GM18873 (cell line): ENCODE measurements around the gene PTAR1.
A peak's percentile ranks its signal among the peaks of the same experiment; 100 is the strongest.
"Not testable (repeated sequence)": the region's sequence is repeated elsewhere in the genome, so short reads cannot be mapped to it uniquely, and the experiment has no call there.

ENCODE experiments used
- ATAC-seq: cut with Tn5 transposase; IDR thresholded peaks from one replicate; pipeline ENCODE4 v1.9.1; 2021; ENCODE audit warnings: mild to moderate bottlenecking, moderate library complexity, moderate number of reproducible peaks; ENCODE audit not compliant: unreplicated experiment, low FRiP score

The PTAR1 gene, protein sequence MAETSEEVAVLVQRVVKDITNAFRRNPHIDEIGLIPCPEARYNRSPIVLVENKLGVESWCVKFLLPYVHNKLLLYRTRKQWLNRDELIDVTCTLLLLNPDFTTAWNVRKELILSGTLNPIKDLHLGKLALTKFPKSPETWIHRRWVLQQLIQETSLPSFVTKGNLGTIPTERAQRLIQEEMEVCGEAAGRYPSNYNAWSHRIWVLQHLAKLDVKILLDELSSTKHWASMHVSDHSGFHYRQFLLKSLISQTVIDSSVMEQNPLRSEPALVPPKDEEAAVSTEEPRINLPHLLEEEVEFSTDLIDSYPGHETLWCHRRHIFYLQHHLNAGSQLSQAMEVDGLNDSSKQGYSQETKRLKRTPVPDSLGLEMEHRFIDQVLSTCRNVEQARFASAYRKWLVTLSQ

DNA sequence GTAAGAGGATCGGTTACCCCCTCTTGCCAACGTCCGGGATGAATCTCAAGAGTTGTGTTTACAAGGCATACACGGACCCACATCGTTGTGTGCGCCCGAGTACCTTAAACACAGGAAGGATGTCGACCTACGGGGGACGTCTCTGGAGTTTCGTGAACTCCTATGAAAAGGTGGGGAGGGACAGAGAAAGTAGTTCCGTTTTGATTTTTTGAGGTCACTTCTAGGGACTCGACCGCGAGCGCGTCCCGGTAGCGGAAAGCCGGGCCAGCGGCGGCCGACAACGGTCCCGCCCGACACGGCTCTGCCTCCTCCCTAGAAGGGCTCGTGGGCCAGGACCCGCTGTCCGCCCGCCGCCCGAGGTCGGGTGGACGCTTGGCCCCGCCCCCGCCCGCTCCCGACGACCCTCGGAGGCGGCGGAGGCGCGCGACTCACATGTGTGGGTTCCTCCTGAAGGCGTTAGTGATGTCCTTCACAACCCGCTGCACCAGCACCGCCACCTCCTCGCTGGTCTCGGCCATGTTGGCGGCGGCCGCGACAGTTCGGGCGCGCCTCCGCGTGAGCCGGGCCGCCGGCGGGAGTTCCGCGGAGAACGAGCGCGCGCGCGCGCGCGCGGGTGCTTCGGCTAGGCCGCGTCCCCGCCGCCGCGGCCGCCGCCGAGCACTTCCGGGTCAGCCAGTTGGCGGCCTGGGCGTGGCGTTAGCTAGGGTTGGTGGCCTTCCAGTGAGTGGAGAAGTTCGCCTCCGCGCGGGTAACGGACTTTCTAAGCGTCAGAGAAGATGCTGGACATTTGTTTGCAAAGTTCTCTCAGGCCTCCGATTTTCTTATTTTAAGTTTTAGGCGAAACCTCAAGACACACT, at the start of gene PTAR1:
Gene PTAR1 (minus strand): TSS at position 591 of the 857 bp plus-strand sequence. CDS start 73 bp downstream, at position 518.
- ATAC-seq: peak; percentile 80

- ATAC-seq: no peak
Measured at GRCh38 chr9:69809304-69809863, 49.6 kb upstream of the PTAR1 start.

- ATAC-seq: no peak
Measured at GRCh38 chr9:69806627-69807026, 46.8 kb upstream of the PTAR1 start.

GRCh38 chr9:69805962-69806515, 46.2 kb upstream of the PTAR1 start:
- no peak for ATAC-seq

- no peak for ATAC-seq
Measured at GRCh38 chr9:69801989-69802388, 42.2 kb upstream of the PTAR1 start.

DNA sequence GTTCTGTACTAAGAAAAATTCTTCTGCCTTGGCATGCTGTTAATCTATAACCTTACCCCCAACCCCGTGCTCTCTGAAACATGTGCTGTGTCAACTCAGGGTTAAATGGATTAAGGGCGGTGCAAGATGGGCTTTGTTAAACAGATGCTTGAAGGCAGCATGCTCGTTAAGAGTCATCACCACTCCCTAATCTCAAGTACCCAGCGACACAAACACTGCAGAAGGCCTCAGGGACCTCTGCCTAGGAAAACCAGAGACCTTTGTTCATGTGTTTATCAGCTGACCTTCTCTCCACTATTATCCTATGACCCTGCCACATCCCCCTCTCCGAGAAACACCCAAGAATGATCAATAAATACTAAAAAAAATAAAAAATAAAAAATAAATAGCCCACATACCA, 40.2 kb upstream of the PTAR1 start:
- not testable (repeated sequence) for ATAC-seq

DNA sequence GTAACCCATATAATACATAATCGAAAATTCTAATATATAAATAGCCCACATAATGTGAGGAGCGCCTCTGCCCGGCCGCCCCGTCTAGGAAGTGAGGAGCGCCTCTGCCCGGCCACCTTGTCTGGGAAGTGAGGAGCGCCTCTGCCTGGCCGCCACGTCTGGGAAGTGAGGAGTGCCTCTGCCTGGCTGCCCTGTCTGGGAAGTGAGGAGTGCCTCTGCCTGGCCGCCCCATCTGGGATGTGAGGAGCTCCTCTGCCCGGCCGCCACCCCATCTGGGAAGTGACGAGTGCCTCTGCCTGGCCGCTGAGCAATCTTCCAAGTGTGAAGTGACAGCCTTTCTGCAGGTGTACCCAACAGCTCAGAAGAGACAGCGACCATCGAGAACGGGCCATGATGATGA, 39.7 kb upstream of the PTAR1 start:
- not testable (repeated sequence) for ATAC-seq

GRCh38 chr9:69798744-69799143, 38.9 kb upstream of the PTAR1 start:
- no peak for ATAC-seq

DNA sequence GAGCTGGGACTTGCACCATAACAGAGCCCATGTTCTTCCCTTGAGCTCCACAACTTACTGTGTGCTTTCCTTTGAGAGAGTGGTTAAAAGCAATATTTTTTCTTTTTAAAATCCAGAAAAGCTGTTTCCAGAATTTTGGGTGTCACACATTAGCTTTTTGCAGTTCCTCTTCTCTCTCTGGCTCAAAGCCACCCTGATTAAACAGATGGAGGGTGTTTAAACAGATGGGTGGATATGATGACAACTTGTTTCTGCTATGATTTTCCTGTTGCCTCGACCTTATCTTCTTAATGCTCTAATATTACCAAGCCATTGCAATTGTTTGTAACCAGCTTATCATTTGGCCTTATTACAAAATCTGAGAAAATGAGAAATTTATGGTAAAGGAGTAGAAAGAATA, 37.9 kb upstream of the PTAR1 start:
- ATAC-seq: no peak

GRCh38 chr9:69794356-69794755, 34.5 kb upstream of the PTAR1 start:
- ATAC-seq: no peak

DNA sequence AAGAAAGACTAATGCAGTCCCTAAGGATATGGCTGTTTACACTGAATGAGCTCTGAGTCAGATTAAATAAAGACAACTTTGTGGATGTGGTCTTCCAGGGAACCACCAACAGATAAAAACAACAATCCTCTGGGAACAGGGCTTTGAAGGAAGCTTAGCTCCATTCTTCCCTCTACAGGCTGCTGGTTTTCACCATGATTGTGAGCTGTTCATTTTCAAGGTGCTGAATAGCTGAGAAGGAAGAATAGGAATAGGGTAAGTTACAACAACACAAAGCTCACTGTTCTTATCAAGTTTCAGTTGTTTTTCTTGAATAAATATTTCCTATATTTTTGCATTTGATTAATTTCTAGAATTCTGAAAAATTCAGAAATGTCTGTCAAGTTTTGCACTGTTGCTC, 25.9 kb upstream of the PTAR1 start:
- ATAC-seq: no peak

- ATAC-seq: no peak
Measured at GRCh38 chr9:69773258-69773657, 13.4 kb upstream of the PTAR1 start.

DNA sequence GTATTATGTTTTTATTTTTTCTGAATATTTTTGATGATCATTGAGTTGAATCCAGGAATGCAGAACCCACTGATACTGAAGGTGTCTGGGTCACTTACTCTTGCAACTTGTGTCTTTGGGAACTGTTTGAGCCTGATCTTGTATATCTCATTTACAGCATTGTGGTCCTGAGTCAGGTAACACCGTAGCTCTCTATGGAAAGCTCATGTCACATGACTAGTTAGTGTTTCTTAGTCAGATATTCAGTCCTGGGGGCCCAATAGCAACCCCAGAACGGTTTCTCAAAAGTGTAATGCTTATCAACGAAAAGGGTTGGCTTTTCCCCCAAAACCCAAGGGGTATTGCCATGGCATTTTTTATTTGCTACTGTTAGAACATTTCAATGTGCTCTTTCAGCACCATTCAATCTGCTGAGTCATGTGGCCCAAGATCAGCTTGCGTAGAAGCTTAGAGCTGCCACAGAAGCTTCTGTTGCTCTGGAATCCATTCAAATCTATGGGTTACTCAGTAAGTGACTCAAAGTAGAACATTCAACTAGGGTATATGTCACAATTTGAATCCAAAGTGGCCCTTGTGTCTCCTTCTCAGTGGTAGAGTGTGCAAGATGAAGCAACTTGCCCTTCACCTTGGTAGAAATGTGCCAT, 12.1 kb upstream of the PTAR1 start:
- no peak for ATAC-seq

DNA sequence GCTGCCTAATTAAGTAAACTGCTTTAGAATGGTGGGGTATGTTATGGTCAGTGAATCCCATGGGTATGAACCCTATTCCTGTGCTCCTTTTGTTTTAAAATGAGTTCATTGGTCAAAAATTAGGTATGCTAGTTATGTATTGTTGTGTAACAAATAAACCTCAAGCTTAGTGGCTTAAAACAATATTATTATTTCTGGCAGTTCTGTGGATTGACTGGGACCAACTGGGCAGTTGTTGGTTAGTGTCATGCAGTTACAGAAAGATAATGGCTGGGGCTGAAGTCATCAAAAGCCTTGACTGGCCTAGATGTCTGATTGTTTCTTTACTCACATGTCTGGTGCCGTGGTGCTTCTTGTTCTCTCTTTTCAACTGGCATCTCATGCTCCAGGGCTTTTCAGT, 8.9 kb upstream of the PTAR1 start:
- ATAC-seq: no peak

- no peak for ATAC-seq
Measured at GRCh38 chr9:69768101-69768500, 8.3 kb upstream of the PTAR1 start.

DNA sequence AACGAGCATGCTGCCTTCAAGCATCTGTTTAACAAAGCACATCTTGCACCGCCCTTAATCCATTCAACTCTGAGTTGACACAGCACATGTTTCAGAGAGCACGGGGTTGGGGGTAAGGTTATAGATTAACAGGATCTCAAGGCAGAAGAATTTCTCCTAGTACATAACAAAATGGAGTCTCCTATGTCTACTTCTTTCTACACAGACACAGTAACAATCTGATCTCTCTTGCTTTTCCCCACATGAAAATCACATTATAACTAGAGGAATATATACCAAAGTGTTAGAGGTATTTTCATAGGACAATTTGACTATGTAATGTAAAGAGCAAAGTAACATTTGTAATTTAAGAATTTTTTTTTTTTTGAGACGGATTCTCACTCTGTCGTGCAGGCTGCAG, 4.1 kb upstream of the PTAR1 start:
- ATAC-seq: not testable (repeated sequence)

- no peak for ATAC-seq
Measured at GRCh38 chr9:69762527-69762926, 2.7 kb upstream of the PTAR1 start.

- no peak for ATAC-seq
Measured at GRCh38 chr9:69760278-69760610, 433 bp upstream of the PTAR1 start.

DNA sequence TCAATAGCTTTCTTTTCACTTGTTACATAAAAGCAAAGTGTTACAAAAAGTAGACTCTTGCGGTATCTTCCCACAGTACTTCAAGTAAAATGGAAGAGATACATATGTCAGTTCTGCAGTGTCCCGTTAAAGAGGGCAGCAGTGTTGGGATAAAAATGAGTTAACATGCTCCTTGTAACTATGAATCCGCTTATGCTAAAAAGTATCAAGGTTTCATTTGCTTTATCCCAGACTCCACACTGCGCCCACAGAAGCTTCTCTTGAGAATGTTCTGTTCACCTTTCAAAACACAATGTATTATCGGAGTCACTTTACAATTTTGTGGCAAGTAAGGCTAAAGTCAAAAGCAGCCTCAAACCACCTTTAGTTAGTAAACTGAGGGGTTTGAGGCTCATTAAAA, 790 bp downstream of the PTAR1 start:
- ATAC-seq: no peak

GRCh38 chr9:69757996-69758675, 1.7 kb downstream of the PTAR1 start:
- no peak for ATAC-seq
